HCT116 (cell line): ENCODE data around the gene C9orf72.

Experiments used
- EGR1 ChIP-seq: IDR thresholded peaks from 2 replicates; pipeline ENCODE4 v1.6.1; 2012; ENCODE audit warnings: low read depth
- ZNF274 ChIP-seq: fragments of 200-500 bp; sonication (Bioruptor generic); IDR thresholded peaks from 2 replicates; pipeline ENCODE4 v1.6.1; 2014; ENCODE audit warnings: mild to moderate bottlenecking, low read depth, low read length, inconsistent platforms
- TF ChIP-seq, protein P1 (sequence below): IDR thresholded peaks from 2 replicates; pipeline ENCODE4 v1.6.1; 2012

DNA sequence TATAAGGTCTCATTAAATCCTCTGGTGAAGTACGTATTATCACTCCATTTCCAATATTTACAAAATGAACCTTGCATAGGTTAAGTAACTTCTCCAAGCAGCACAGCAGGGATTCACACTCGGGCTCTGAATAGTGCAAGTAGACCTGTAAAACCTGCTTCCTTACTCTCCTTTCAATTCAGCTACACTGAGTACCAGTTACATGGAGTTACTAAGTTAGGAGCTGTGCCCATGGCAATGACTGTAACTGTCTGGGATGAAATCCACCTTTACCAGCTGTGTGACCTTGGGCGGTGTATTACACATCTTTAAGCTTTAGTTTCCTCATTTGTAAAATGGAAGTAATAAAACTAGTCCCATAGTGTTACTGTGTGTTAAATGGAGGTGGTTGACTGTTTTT is 27.8 kb downstream of the C9orf72 start:
- TF ChIP-seq, protein P1, sequence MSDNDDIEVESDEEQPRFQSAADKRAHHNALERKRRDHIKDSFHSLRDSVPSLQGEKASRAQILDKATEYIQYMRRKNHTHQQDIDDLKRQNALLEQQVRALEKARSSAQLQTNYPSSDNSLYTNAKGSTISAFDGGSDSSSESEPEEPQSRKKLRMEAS, result no peak
- TF ChIP-seq EGR1 (no peak), ZNF274 (no peak)
